GM13977 (cell line): ENCODE measurements around the gene CNTNAP1.

Experiments used
- DNase-seq: peaks from one replicate; pipeline ENCODE4 v3.0.0; 2012; ENCODE audit warnings: low spot score
- in situ Hi-C: fragments of 300-500 bp; cut with MboI; formaldehyde crosslinking; loops from one replicate; pipeline ENCODE4 v1.12.0; 2022; ENCODE audit warnings: low sequenced_read_pairs, low pct_unique_long_range_greater_than_20kb, mixed read lengths, inconsistent platforms; ENCODE audit not compliant: unreplicated experiment
- TF ChIP-seq, protein P1 (sequence below): IDR thresholded peaks from 2 replicates; pipeline ENCODE4 v1.5.1; 2012; ENCODE audit warnings: mild to moderate bottlenecking, control low read depth; ENCODE audit not compliant: insufficient read depth; ENCODE audit errors: extremely low read depth, missing control alignments

Gene CNTNAP1

DNA sequence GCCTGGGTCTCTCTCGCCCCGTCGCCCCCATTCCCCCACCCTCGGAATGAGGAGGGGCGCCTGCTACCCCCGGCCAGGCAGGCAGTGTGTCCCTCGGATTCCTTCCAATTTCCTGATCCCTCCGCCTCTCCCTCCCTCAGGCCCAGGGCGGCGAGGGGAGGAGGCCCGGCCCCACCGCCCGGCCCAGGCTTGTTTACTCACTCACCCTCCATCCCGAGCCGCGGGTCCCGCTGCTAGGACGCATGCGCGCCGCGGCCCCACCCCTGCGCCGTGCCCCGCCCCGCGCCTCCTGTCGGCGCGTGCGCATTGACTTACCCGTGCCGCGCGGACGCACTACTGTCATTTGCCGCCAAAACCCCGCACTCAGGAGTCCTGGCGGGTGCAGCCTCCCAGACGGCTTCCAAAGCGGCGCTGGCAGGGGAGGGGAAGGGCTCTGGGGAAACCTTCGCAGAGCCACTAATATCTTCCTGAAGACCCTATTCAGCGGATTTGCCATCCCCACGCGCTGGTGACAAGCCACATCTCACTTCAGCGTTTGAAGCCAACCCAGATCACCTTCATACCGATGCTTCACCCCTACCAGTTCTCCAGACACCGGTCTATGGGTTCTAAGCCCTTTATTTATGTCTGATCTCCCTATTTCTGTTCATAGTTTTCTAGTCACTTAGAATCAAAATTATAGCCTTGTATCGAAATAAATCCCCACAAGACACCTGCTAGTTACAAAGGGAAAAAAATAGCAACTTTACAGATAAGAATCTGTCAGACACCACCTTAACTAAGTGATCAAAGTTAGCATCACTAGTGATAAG is 62.7 kb downstream of the CNTNAP1 start, which contains the start of gene EZH1:
Gene EZH1, minus strand, starts transcription at position 235 of the 812 bp plus-strand sequence. CDS start 16,099 bp downstream, outside the sequence.
- peak; percentile 99 for DNase-seq
- in situ Hi-C loops = no loop called here
- TF ChIP-seq, protein P1, sequence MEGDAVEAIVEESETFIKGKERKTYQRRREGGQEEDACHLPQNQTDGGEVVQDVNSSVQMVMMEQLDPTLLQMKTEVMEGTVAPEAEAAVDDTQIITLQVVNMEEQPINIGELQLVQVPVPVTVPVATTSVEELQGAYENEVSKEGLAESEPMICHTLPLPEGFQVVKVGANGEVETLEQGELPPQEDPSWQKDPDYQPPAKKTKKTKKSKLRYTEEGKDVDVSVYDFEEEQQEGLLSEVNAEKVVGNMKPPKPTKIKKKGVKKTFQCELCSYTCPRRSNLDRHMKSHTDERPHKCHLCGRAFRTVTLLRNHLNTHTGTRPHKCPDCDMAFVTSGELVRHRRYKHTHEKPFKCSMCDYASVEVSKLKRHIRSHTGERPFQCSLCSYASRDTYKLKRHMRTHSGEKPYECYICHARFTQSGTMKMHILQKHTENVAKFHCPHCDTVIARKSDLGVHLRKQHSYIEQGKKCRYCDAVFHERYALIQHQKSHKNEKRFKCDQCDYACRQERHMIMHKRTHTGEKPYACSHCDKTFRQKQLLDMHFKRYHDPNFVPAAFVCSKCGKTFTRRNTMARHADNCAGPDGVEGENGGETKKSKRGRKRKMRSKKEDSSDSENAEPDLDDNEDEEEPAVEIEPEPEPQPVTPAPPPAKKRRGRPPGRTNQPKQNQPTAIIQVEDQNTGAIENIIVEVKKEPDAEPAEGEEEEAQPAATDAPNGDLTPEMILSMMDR = no peak

GRCh38 chr17:42748202-42748907 is 66.0 kb downstream of the CNTNAP1 start:
- in situ Hi-C loops = no loop called here
- TF ChIP-seq, protein P1 = no peak
- DNase-seq = no peak

- DNase-seq = no peak
- TF ChIP-seq, protein P1 = no peak
- in situ Hi-C loops = no loop called here
Measured at GRCh38 chr17:42748908-42749798, 66.8 kb downstream of the CNTNAP1 start.
